Testis (tissue), 3 donors: ENCODE data around the gene DEFB132. TPM values are rescaled to one million over a fixed set of nuclear protein-coding genes. Genes with fewer than 3 reads are reported as not detected.
A peak's percentile ranks its signal among the peaks of the same experiment; 100 is the strongest.

ENCODE experiments used
- DNase-seq: peaks from one replicate; pipeline ENCODE4 v3.0.0-alpha.2; 2019
- H3K27ac ChIP-seq, 2 donors: fragments of 200-600 bp; sonication (generic); one replicate each; pipeline ENCODE4 v1.5.1; 2019
- H3K27me3 ChIP-seq: fragments of 200-600 bp; sonication (generic); one replicate; pipeline ENCODE4 v1.5.1; 2019
- H3K36me3 ChIP-seq: fragments of 200-600 bp; sonication (generic); one replicate; pipeline ENCODE4 v1.5.1; 2017; ENCODE audit warnings: low read depth; ENCODE audit errors: missing control alignments
- H3K4me1 ChIP-seq: fragments of 200-600 bp; sonication (generic); one replicate; pipeline ENCODE4 v1.5.1; 2019
- H3K4me3 ChIP-seq, 2 donors: fragments of 200-600 bp; sonication (generic); one replicate each; pipeline ENCODE4 v1.5.1; 2017 to 2019
- H3K9me3 ChIP-seq: fragments of 200-600 bp; sonication (generic); one replicate; pipeline ENCODE4 v1.5.1; 2017
- CTCF ChIP-seq, 3 experiments: fragments of 450-650 bp in 2 of 3; fragments of 200-600 bp in 1 of 3; sonication (generic) in 1 of 3; IDR thresholded peaks; one replicate each; pipeline ENCODE4 v1.5.1; 2016 to 2019; ENCODE audit warnings: antibody characterized with exemption in 3 of 3, mild to moderate bottlenecking in 2 of 3, moderate library complexity in 1 of 3
- POLR2A ChIP-seq: fragments of 450-650 bp; IDR thresholded peaks from one replicate; pipeline ENCODE4 v1.6.1; 2017; ENCODE audit warnings: antibody characterized with exemption, mild to moderate bottlenecking, moderate library complexity
- WGBS, 2 donors: methylation state at CpG; one replicate each; pipeline ENCODE4 v1.1.5; 2018; 5-methylcytosine and 5-hydroxymethylcytosine counted together
- intact Hi-C: fragments of 100-400 bp; cut with DNase I; formaldehyde crosslinking; loops from one replicate; pipeline ENCODE4 v1.15.1; 2023; ENCODE audit warnings: low total_unique reads
- polyA plus RNA-seq: library from polyadenylated mRNA; stranded (reverse); fragments of 350-450 nt; fragmentation: Illumina TruSeq; extraction: RNeasy Lipid Tissue Mini Kit (QIAGEN cat#74804); gene quantifications from one replicate; pipeline ENCODE4 v1.2.3, GENCODE V29; 2014; ENCODE audit warnings: low read depth, low replicate concordance; ENCODE audit not compliant: insufficient read depth
- total RNA-seq, 2 donors: library from RNA; depleted of rRNA; stranded (reverse); fragments of >200 nt; gene quantifications; one replicate each; pipeline ENCODE4 v1.2.3, GENCODE V29; 2016

Gene DEFB132
- total and polyA plus RNA-seq, 3 donors from 2014 or later, result not detected

- peak; percentile 26 for DNase-seq
- no peaks in the 10 kb centered on the region for H3K9me3 ChIP-seq
- intact Hi-C loops, result loop anchor here (10.0 kb wide), 1 partner anchor 46 kb away; the partner anchor contains the start of gene SOX12
- H3K27me3 ChIP-seq, result no peaks in the 10 kb centered on the region
- H3K36me3 ChIP-seq, result no peaks in the 10 kb centered on the region
- peak overlapping the region; percentile 29 to 47 for H3K4me3 ChIP-seq
- 22 to 62% methylated on average over 15 to 64 of the region's 88 CpGs for WGBS, 2 donors
- peak overlapping the region in 1 of 2 donors; percentile 37 for H3K27ac ChIP-seq
- TF ChIP-seq CTCF (IDR thresholded peaks at IDR 0.05), result no peak
- no peak for TF ChIP-seq POLR2A
- peaks cover 4% of the 10 kb centered on the region for H3K4me1 ChIP-seq
Measured at GRCh38 chr20:278607-279571, 21.4 kb downstream of the DEFB132 start.

- 62 to 79% methylated on average over 3 of the region's 3 CpGs for WGBS, 2 donors
- H3K4me3 ChIP-seq, result no peak overlapping the region
- H3K9me3 ChIP-seq, result no peaks in the 10 kb centered on the region
- no peak for DNase-seq
- TF ChIP-seq POLR2A, result no peak
- no peak for TF ChIP-seq CTCF (IDR thresholded peaks at IDR 0.05)
- intact Hi-C loops, result no loop called here
- peak overlapping the region in 1 of 2 donors; percentile 1 for H3K27ac ChIP-seq
- no peaks in the 10 kb centered on the region for H3K27me3 ChIP-seq
- peaks cover 4% of the 10 kb centered on the region for H3K4me1 ChIP-seq
- no peaks in the 10 kb centered on the region for H3K36me3 ChIP-seq
Measured at GRCh38 chr20:284172-284571, 26.6 kb downstream of the DEFB132 start.

- Histone ChIP-seq H3K27me3 (no peaks in the 10 kb centered on the region), H3K4me3 (no peak overlapping the region), H3K27ac (no peak overlapping the region), H3K36me3 (no peaks in the 10 kb centered on the region), H3K9me3 (no peaks in the 10 kb centered on the region), H3K4me1 (peaks cover 17% of the 10 kb centered on the region)
- no peak for DNase-seq
- TF ChIP-seq POLR2A, result no peak
- no peak for TF ChIP-seq CTCF (IDR thresholded peaks at IDR 0.05)
- 79 to 86% methylated on average over 2 of the region's 2 CpGs for WGBS, 2 donors
- intact Hi-C loops, result no loop called here
Measured at GRCh38 chr20:286508-286907, 29.0 kb downstream of the DEFB132 start.

- 93 to 95% methylated on average over 3 of the region's 3 CpGs for WGBS, 2 donors
- TF ChIP-seq CTCF (IDR thresholded peaks at IDR 0.05) (no peak), POLR2A (no peak)
- Histone ChIP-seq H3K4me3 (no peak overlapping the region), H3K36me3 (no peaks in the 10 kb centered on the region), H3K27me3 (no peaks in the 10 kb centered on the region), H3K4me1 (peaks cover 15% of the 10 kb centered on the region), H3K9me3 (no peaks in the 10 kb centered on the region), H3K27ac (peak overlapping the region in 1 of 2 donors; percentile 54)
- DNase-seq, result no peak
- intact Hi-C loops, result no loop called here
Measured at GRCh38 chr20:288956-289692, 31.6 kb downstream of the DEFB132 start.
